HG03378 (cell line): ENCODE results near the gene PLPPR1.

Experiments used
- ATAC-seq: cut with Tn5 transposase; IDR thresholded peaks from one replicate; pipeline ENCODE4 v1.9.1; 2021; ENCODE audit warnings: mild to moderate bottlenecking, moderate library complexity; ENCODE audit not compliant: unreplicated experiment

The PLPPR1 gene

GRCh38 chr9:101371813-101372212 lies 343.3 kb downstream of the PLPPR1 start:
- no peak for ATAC-seq

DNA sequence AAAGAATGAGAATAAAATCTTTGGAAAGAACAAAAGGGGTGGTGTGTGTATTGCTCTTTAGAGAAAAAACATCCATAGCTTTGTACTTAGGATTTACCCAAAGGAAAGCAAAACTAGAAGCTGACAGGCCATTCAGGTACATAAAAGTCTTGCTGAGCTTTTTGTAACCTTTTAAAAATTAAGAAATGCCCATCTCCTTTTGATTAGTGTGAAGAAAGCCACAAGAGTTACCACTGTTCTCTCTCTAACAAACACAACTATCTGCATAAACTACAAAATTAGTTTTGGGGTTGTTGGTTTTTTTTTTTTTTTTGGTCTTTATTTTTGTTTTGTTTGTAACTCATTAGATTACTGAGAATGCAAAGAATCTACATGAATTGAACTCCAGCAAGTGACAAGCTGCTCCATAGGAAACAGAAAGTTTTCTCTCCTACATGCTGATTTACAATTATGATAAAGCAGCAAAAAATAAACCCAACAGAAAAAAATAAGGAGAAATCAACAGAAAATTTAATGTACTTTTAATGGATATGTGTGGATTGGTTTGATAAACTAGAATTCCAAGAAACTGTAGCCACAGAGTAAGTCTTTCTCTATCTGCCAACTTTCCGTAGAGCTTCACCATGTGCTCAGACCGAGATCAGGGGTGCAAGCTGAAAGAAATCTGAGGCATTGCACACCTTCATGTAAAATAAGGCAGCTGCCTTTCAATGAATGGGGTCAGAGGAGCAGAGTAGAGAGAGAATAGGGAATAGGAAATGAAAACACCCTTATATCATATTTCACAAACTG lies 344.0 kb downstream of the PLPPR1 start:
- ATAC-seq, result no peak
